AG04450 (cell line): ENCODE measurements around the gene FBXO17. TPM values are rescaled to one million over a fixed set of nuclear protein-coding genes. Genes with fewer than 3 reads are reported as not detected.
"Not testable (repeated sequence)": the region's sequence is repeated elsewhere in the genome, so short reads cannot be mapped to it uniquely, and the experiment has no call there.

Source experiments
- CTCF ChIA-PET: fragments of 300-600, 350-600 bp; formaldehyde crosslinking; extraction: SDS; loops from one replicate; lab custom pipeline; 2022; ENCODE audit warnings: antibody characterized with exemption, inconsistent platforms; lab: Charles Lee
- POLR2A ChIA-PET: fragments of 350-600 bp; formaldehyde crosslinking; extraction: SDS; loops from one replicate; lab custom pipeline; 2021; ENCODE audit warnings: antibody characterized with exemption, inconsistent platforms; lab: Yijun Ruan, JAX
- DNase-seq: peaks from one replicate; pipeline ENCODE4 v3.0.0-alpha.2; 2011; ENCODE audit warnings: low read depth, low spot score
- H3K27ac ChIP-seq: one replicate; pipeline ENCODE4 v1.5.1; 2012; ENCODE audit warnings: low read depth, low read length, control low read depth
- H3K27me3 ChIP-seq: one replicate; pipeline ENCODE4 v1.6.0; 2012; ENCODE audit warnings: low read length; ENCODE audit not compliant: control insufficient read depth, insufficient read depth
- H3K4me3 ChIP-seq: 2 replicates; pipeline ENCODE4 v1.5.1; 2011; ENCODE audit warnings: mild to moderate bottlenecking, low read depth, low read length, control low read depth
- H3K9me3 ChIP-seq: 2 replicates; pipeline ENCODE4 v1.5.1; 2012; ENCODE audit warnings: low read length; ENCODE audit not compliant: control insufficient read depth, insufficient read depth
- polyA plus RNA-seq: library from polyadenylated mRNA; depleted of rRNA; stranded (reverse); fragments of >200 nt; gene quantifications from 2 replicates; pipeline ENCODE4 v1.2.3, GENCODE V29; 2011
- TF ChIP-seq, protein P1 (sequence below): IDR thresholded peaks from 2 replicates; pipeline ENCODE4 v1.5.1; 2011; ENCODE audit warnings: low read depth, low read length, control low read depth, inconsistent platforms

The FBXO17 gene
- polyA plus RNA-seq, 1 experiment, result 10.8 TPM

DNA sequence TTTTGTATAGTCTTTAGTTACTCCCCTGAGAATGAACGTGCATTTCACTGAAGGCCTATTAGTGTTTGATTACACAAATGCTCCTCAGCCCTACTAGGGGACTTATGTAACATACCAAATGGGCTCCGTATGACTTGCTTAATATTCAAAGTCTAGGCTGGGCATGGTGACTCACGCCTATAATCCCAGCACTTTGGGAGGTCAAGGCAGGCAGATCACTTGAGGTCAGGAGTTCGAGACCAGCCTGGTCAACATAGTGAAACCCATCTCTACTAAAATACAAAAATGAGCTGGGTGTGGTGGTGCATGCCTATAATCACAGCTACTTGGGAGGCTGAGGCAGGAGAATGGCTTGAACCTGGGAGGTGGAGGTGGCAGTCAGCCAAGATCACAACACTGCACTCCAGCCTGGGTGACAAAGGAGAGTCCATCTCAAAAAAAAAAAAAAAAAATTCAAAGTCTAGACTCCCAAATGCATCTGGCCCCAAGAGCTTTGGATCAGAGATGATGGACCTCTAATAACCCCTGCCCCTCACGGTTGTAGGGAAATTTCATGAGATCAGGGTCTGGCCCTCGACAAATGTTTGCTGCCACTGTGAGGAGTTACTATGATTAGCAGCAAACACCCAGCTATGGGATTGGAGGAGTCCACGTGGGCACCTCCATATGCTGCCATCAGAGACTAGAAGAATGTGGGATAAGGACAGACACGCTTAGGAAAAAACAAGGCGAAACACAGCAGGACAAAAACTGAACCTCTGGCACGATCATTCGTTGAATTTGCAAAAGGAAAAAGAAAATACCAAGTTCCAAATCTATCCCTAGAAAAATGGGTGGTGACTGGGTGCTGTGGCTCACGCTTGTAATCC is 4.6 kb downstream of the FBXO17 start:
- TF ChIP-seq, protein P1, sequence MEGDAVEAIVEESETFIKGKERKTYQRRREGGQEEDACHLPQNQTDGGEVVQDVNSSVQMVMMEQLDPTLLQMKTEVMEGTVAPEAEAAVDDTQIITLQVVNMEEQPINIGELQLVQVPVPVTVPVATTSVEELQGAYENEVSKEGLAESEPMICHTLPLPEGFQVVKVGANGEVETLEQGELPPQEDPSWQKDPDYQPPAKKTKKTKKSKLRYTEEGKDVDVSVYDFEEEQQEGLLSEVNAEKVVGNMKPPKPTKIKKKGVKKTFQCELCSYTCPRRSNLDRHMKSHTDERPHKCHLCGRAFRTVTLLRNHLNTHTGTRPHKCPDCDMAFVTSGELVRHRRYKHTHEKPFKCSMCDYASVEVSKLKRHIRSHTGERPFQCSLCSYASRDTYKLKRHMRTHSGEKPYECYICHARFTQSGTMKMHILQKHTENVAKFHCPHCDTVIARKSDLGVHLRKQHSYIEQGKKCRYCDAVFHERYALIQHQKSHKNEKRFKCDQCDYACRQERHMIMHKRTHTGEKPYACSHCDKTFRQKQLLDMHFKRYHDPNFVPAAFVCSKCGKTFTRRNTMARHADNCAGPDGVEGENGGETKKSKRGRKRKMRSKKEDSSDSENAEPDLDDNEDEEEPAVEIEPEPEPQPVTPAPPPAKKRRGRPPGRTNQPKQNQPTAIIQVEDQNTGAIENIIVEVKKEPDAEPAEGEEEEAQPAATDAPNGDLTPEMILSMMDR, result no peak
- ChIA-PET POLR2A (interaction anchor here (0.7 kb wide), 1 partner anchor 13 kb away, joined by 4 read pairs; no protein-coding TSS in a partner anchor), CTCF (interaction anchor here (0.7 to 2.2 kb wide), 2 partner anchors 8 to 11 kb away, joined by 3 to 8 read pairs; no protein-coding TSS in a partner anchor)
- Histone ChIP-seq H3K27me3 (no peaks in the 10 kb centered on the region), H3K9me3 (no peaks in the 10 kb centered on the region; the same call in 1 of the 2 replicates), H3K27ac (no peak overlapping the region), H3K4me3 (no peak overlapping the region)
- no peak for DNase-seq

DNA sequence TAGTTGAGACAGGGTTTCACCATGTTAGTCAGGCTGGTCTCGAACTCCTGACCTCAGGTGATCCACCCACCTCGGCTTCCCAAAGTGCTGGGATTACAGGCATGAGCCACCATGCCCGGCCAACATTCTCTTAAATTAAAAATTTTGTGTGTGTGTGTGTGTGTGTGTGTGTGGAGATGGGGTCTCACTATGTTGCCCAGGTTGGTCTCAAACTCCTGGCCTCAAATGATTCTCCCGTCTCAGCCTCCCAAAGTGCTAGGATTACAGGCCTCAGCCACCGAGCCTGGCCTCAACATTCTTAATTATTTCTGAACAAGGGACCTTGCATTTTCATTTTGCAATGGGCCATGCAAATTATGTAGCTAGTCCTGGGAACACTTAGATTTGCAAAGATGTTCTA is 9.4 kb downstream of the FBXO17 start:
- POLR2A ChIA-PET, H3K4me3 ChIP-seq, H3K27me3 ChIP-seq, DNase-seq, H3K27ac ChIP-seq, H3K9me3 ChIP-seq: not testable (repeated sequence)
- CTCF ChIA-PET, result interaction anchor here (0.6 kb wide), 1 partner anchor 722 kb away, joined by 4 read pairs; no protein-coding TSS in a partner anchor

DNA sequence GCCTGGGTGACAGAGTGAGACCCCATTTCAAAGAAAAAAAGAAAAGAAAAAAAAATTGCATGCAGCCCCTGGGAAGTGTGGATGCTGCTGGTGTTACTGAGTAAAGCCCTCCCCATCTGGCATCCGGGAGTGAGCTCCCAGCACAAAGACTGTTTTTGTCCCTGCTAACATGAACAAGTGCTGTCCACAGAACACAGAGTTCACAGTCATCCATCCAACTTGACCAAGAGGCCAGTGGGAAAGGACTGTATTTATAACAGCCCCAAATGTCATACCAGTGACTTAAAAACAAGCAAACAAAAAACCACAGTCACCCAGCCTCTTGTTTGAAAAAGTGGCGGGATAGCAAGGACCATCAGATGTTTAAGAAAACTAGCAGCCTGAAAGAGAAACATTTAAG is 10.8 kb downstream of the FBXO17 start:
- Histone ChIP-seq H3K27ac (no peak overlapping the region), H3K4me3 (no peak overlapping the region), H3K9me3 (no peaks in the 10 kb centered on the region), H3K27me3 (no peaks in the 10 kb centered on the region)
- ChIA-PET POLR2A (no interaction called here), CTCF (no interaction called here)
- DNase-seq, result no peak
- TF ChIP-seq, protein P1, result no peak

DNA sequence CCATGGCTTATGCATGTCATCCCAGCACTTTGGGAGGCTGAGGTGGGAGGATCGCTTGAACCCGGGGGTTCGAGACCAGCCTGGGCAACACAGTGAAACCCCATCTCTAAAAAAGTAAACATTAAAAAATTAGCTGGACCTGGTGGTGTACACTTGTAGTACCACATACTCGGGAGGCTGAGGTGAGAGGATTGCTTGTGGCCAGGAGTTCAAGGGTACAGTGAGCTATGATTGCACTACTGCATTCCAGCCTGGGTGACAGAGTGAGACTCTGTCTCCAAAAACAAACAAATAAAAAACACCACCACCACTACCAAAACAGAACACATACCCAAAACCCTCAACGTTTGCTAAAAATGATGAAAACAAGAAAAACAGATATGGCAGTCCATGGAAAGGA is 15.9 kb downstream of the FBXO17 start:
- no peak overlapping the region for H3K27ac ChIP-seq
- TF ChIP-seq, protein P1, result no peak
- no peak for DNase-seq
- CTCF ChIA-PET, result interaction anchor here (0.9 to 1.5 kb wide), 4 partner anchors 11 to 227 kb away, joined by 3 read pairs; no protein-coding TSS in a partner anchor
- POLR2A ChIA-PET, result no interaction called here
- no peaks in the 10 kb centered on the region for H3K9me3 ChIP-seq
- H3K27me3 ChIP-seq, result no peaks in the 10 kb centered on the region
- no peak overlapping the region for H3K4me3 ChIP-seq

DNA sequence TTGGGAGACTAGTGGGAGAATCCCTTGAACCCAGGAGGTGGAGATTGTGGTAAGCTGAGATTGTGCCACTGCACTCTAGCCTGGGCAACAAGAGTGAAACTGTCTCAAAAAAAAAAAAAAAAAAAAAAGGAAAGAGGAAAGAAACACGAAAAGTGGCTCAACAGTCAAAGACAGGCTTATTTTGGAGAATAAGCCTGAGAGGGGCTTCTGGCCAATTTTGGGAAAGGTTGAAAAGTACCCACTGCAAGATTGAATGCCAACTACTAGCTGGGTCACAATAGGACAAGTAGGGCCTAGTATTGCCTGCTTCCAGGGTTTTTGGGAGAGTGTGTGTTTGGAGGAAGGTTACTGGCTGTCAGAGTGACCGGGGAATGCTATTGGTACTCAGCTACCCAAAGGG is 17.2 kb downstream of the FBXO17 start:
- DNase-seq, result no peak
- no peaks in the 10 kb centered on the region for H3K27me3 ChIP-seq
- H3K9me3 ChIP-seq, result no peaks in the 10 kb centered on the region
- ChIA-PET CTCF (interaction anchor here (1.3 kb wide), 1 partner anchor 94 kb away, joined by 4 read pairs; no protein-coding TSS in a partner anchor), POLR2A (no interaction called here)
- no peak overlapping the region for H3K4me3 ChIP-seq
- no peak overlapping the region for H3K27ac ChIP-seq
- TF ChIP-seq, protein P1, result no peak
